Prostate gland (tissue), 2 donors: Measurements from ENCODE around the gene TPCN1. TPM values are rescaled to one million over a fixed set of nuclear protein-coding genes. Genes with fewer than 3 reads are reported as not detected.

Experiments
- DNase-seq: peaks from one replicate; pipeline ENCODE4 v3.0.0-alpha.2; 2019; ENCODE audit warnings: low spot score
- H3K27ac ChIP-seq, 2 donors: fragments of 200-600 bp; sonication (generic); 2 replicates each; pipeline ENCODE4 v1.5.1; 2017 to 2019
- H3K27me3 ChIP-seq: fragments of 200-600 bp; sonication (generic); replicated peaks from 2 replicates; pipeline ENCODE4 v1.5.1; 2019; ENCODE audit not compliant: insufficient read depth
- H3K36me3 ChIP-seq, 2 donors: fragments of 200-600 bp; sonication (generic); 1 replicate in 1 of 2; 2 replicates in 1 of 2; pipeline versions ENCODE4 v1.5.1 to v1.8.1; 2017 to 2019
- H3K4me1 ChIP-seq: fragments of 200-600 bp; sonication (generic); replicated peaks from 2 replicates; pipeline ENCODE4 v1.5.1; 2019
- H3K4me3 ChIP-seq, 2 donors: fragments of 200-600 bp; sonication (generic); 2 replicates each; pipeline ENCODE4 v1.5.1; 2017 to 2019
- H3K9me3 ChIP-seq: fragments of 200-600 bp; sonication (generic); 2 replicates; pipeline ENCODE4 v1.5.1; 2017
- POLR2A ChIP-seq: fragments of 450-650 bp; IDR thresholded peaks from one replicate; pipeline ENCODE4 v1.6.1; 2016; ENCODE audit warnings: antibody characterized with exemption, mild to moderate bottlenecking
- POLR2AphosphoS5 ChIP-seq: sonication (generic); formaldehyde crosslinking; IDR thresholded peaks from one replicate; pipeline ENCODE4 v1.6.1; 2017; ENCODE audit warnings: antibody characterized with exemption
- WGBS: methylation state at CpG from one replicate; pipeline ENCODE4 v1.1.5; 2018; 5-methylcytosine and 5-hydroxymethylcytosine counted together
- intact Hi-C: fragments of 100-400 bp; cut with DNase I; formaldehyde crosslinking; loops from one replicate; pipeline ENCODE4 v1.14.2; 2022
- total RNA-seq, 2 donors: library from RNA; depleted of rRNA; stranded (reverse); fragments of >200 nt; gene quantifications; one replicate each; pipeline ENCODE4 v1.1.0, GENCODE V29; 2016
- TF ChIP-seq, protein P1 (sequence below), 4 experiments: fragments of 200-600 bp in 2 of 4; fragments of 450-650 bp in 2 of 4; sonication (generic) in 2 of 4; IDR thresholded peaks; 1 replicate in 3 of 4; 2 replicates in 1 of 4; pipeline ENCODE4 v1.5.1; 2016 to 2019; ENCODE audit warnings: antibody characterized with exemption in 4 of 4, mild to moderate bottlenecking in 2 of 4, moderate library complexity in 2 of 4

The TPCN1 gene
- total RNA-seq, 2 donors from 2014 or later, result 52.6 to 65.3 TPM

DNA sequence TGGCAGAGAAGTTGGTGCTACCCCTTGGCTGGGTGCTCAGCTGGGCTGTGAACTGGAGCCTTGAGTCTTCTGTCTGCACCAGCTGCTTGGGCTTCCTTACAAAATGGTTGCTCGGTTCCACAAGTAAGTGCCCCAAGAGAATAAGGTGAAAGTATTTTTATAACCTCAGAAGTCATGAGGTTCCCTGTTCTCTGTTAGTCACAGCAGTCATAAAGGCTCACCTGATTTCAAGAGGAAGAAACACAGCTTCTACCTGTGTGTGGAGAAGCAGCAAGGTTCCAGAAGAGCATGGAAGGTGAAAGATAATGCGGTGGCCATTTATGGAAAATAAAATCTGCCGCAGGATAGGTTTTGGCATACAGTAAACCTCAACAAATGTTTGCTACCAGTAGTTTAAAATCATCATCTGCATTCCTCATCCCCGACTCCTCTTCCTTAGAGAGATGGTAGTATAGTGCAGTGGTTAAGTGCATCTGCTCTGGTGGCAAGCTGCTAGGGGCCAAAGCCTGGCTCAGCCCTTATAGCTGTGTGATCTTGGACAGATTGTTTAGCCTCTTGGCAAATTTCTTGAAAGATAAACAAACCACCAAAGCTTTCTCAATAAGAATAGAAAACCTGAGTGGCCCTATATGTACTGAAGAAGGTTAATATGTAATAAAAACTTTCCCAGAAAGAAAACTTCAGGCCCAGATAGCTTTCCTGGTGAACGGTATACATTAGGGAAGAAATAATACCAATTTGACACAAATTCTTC is 32.4 kb downstream of the TPCN1 start:
- no peaks in the 10 kb centered on the region for H3K36me3 ChIP-seq
- intact Hi-C loops, result no loop called here
- H3K27me3 ChIP-seq, result no peaks in the 10 kb centered on the region
- TF ChIP-seq POLR2A (no peak), POLR2AphosphoS5 (no peak)
- TF ChIP-seq, protein P1, sequence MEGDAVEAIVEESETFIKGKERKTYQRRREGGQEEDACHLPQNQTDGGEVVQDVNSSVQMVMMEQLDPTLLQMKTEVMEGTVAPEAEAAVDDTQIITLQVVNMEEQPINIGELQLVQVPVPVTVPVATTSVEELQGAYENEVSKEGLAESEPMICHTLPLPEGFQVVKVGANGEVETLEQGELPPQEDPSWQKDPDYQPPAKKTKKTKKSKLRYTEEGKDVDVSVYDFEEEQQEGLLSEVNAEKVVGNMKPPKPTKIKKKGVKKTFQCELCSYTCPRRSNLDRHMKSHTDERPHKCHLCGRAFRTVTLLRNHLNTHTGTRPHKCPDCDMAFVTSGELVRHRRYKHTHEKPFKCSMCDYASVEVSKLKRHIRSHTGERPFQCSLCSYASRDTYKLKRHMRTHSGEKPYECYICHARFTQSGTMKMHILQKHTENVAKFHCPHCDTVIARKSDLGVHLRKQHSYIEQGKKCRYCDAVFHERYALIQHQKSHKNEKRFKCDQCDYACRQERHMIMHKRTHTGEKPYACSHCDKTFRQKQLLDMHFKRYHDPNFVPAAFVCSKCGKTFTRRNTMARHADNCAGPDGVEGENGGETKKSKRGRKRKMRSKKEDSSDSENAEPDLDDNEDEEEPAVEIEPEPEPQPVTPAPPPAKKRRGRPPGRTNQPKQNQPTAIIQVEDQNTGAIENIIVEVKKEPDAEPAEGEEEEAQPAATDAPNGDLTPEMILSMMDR (IDR thresholded peaks at IDR 0.05), result no peak
- H3K27ac ChIP-seq, result no peak overlapping the region
- no peak overlapping the region for H3K4me3 ChIP-seq
- no peaks in the 10 kb centered on the region for H3K4me1 ChIP-seq
- 91% methylated on average over 5 of the region's 5 CpGs for WGBS
- DNase-seq, result no peak
- H3K9me3 ChIP-seq, result no peaks in the 10 kb centered on the region

DNA sequence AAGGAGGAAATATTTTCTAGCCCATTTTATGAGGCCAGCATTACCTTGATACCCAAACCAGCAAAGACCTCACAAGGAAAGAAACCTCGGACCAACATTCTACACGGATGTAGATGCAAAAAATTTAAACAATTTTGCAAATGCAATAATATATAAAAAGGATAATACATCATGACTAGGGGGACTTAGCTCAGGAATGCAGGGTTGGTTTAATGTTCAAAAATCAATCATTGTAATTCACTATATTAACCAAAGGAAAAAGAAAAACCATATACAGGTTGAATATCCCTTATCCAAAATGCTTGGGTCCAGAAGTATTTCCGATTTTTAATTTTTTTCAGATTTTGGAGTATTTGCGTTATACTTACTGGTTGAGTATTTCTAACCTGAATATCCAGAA is 33.0 kb downstream of the TPCN1 start:
- no peak for DNase-seq
- Histone ChIP-seq H3K27me3 (no peaks in the 10 kb centered on the region), H3K4me1 (no peaks in the 10 kb centered on the region), H3K4me3 (no peak overlapping the region), H3K27ac (no peak overlapping the region), H3K36me3 (no peaks in the 10 kb centered on the region), H3K9me3 (no peaks in the 10 kb centered on the region)
- 99% methylated on average over 4 of the region's 4 CpGs for WGBS
- TF ChIP-seq POLR2AphosphoS5 (no peak), POLR2A (no peak)
- TF ChIP-seq, protein P1 (IDR thresholded peaks at IDR 0.05), result no peak
- intact Hi-C loops, result no loop called here

DNA sequence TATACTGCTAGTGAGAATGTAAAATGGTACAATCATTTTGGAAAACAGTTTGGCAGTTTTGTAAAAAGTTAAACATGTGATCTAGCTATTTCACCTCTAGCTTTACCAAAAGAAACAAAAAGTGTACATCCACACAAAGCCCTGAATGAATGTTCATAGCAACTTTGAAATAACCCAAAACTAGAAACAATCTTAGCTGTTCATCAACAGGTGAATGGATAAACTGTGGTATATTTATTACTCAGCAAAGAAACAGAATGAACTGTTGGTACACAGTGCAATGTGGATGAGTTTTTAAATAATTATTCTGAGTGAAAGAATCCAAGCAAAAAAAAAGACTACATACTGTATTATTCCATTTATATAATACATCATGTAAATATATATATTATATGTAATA is 36.3 kb downstream of the TPCN1 start:
- Histone ChIP-seq H3K27me3 (no peaks in the 10 kb centered on the region), H3K9me3 (no peaks in the 10 kb centered on the region), H3K4me1 (no peaks in the 10 kb centered on the region), H3K36me3 (no peaks in the 10 kb centered on the region), H3K27ac (no peak overlapping the region), H3K4me3 (no peak overlapping the region)
- TF ChIP-seq POLR2A, result no peak
- TF ChIP-seq POLR2AphosphoS5, result no peak
- TF ChIP-seq, protein P1 (IDR thresholded peaks at IDR 0.05), result no peak
- intact Hi-C loops, result no loop called here
- DNase-seq, result no peak

DNA sequence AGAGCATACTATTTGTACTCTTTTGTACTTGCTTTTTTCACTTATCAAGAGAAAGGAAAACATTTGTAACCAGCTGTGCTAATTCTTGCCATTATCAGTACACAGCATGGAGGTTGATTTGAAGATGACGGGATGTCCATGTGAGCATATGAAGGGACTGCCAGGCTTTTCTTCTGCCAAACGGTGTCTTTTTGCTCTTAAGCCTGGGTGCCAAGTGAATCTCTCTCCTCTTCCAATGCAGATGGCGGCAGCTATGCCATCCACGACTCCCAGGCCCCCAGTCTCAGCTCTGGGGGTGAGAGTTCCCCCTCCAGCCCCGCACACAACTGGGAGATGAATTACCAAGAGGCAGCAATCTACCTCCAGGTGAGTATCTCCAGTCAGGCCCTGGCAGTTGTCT is 38.9 kb downstream of the TPCN1 start:
- Histone ChIP-seq H3K36me3 (no peaks in the 10 kb centered on the region), H3K27ac (peak overlapping the region; percentile 4 to 10), H3K9me3 (no peaks in the 10 kb centered on the region), H3K4me3 (no peak overlapping the region), H3K4me1 (no peaks in the 10 kb centered on the region), H3K27me3 (no peaks in the 10 kb centered on the region)
- 73% methylated on average over 5 of the region's 5 CpGs for WGBS
- intact Hi-C loops, result no loop called here
- TF ChIP-seq POLR2A, result no peak
- TF ChIP-seq, protein P1 (IDR thresholded peaks at IDR 0.05), result no peak
- TF ChIP-seq POLR2AphosphoS5, result no peak
- no peak for DNase-seq

DNA sequence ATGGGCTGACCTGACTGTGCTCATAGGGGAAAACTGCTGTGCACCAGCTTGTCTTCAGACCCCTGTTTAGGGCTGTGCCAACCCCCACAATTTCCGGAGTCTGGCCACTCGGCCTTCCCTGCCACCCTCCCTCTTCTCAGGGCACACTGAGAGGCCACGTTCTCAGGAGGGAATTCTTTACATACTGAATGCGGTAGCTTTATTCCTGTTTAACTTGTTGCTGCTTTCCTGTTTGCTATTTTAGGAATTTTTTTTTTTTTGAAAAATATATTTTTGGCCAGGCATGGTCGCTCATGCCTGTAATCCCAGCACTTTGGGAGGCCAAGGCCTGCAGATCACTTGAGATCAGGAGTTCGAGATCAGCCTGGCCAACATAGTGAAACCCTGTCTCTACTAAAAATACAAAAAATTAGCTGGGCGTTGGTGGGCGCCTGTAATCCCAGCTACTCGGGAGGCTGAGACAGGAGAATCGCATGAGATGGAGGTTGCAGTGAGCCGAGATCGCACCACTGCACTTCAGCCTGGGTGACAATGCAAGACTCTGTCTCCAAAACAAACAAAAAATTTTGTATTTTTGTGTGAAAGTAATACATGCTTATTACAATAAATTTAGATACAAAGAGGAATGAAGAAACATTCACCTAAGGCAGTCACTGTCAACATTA is 39.5 kb downstream of the TPCN1 start:
- Histone ChIP-seq H3K36me3 (no peaks in the 10 kb centered on the region), H3K4me3 (no peak overlapping the region), H3K9me3 (no peaks in the 10 kb centered on the region), H3K27ac (peak overlapping the region; percentile 4 to 10), H3K4me1 (no peaks in the 10 kb centered on the region), H3K27me3 (no peaks in the 10 kb centered on the region)
- intact Hi-C loops, result no loop called here
- WGBS, result 87% methylated on average over 12 of the region's 12 CpGs
- TF ChIP-seq, protein P1 (IDR thresholded peaks at IDR 0.05), result no peak
- TF ChIP-seq POLR2A, result no peak
- TF ChIP-seq POLR2AphosphoS5, result no peak
- no peak for DNase-seq
